ENCODE results near the gene ARHGAP15.

Gene ARHGAP15

DNA sequence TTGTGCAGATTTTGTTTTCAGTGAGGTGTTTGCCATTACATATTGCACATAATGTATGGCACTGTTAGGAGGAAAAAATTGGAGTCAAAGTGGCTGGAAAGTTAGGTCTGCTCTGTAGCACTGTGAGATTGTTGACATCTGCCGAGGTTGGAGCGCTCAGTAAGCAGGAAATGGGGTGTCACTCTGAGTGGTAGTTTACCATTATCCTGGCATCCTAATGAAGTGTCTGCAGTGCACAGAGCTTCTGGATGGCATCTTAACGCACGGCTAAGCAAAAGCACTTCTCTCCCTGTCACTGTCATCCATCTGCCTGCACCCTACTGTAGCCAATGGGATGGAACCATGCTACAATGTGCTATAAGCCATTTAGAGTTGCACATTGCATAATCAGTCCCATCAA, 561.9 kb downstream of the ARHGAP15 start:
- H2AFZ ChIP-seq (ENCODE audit: low read depth, low read length, severe bottlenecking), result no peak overlapping the region
- no peak overlapping the region for H3K4me2 ChIP-seq (ENCODE audit: low read depth, low read length, poor library complexity, severe bottlenecking)
- H3K9me2 ChIP-seq (replicated peaks; ENCODE audit: insufficient read depth, low read length), result no peaks in the 10 kb centered on the region
- no peak overlapping the region for H3K4me3 ChIP-seq (ENCODE audit: insufficient read depth, low read length, poor library complexity, severe bottlenecking)
- no peaks in the 10 kb centered on the region for H3K79me2 ChIP-seq (ENCODE audit: insufficient read depth, low read length)
- H3K9ac ChIP-seq (ENCODE audit: low read length), result no peak overlapping the region
- no peaks in the 10 kb centered on the region for H3K9me3 ChIP-seq (ENCODE audit: insufficient read depth, low read length)
- H3K27ac ChIP-seq (ENCODE audit: low read depth, low read length), result no peak overlapping the region
- no peaks in the 10 kb centered on the region for H3K36me3 ChIP-seq (ENCODE audit: low read length)
- no peaks in the 10 kb centered on the region for H3K27me3 ChIP-seq (ENCODE audit: low read length)
- no peaks in the 10 kb centered on the region for H3F3A ChIP-seq (ENCODE audit: insufficient read depth)
- TF ChIP-seq EZH2phosphoT487 (conservative IDR thresholded peaks at IDR 0.05; ENCODE audit: low read length), result no peak
- TF ChIP-seq, protein P1, sequence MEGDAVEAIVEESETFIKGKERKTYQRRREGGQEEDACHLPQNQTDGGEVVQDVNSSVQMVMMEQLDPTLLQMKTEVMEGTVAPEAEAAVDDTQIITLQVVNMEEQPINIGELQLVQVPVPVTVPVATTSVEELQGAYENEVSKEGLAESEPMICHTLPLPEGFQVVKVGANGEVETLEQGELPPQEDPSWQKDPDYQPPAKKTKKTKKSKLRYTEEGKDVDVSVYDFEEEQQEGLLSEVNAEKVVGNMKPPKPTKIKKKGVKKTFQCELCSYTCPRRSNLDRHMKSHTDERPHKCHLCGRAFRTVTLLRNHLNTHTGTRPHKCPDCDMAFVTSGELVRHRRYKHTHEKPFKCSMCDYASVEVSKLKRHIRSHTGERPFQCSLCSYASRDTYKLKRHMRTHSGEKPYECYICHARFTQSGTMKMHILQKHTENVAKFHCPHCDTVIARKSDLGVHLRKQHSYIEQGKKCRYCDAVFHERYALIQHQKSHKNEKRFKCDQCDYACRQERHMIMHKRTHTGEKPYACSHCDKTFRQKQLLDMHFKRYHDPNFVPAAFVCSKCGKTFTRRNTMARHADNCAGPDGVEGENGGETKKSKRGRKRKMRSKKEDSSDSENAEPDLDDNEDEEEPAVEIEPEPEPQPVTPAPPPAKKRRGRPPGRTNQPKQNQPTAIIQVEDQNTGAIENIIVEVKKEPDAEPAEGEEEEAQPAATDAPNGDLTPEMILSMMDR (IDR thresholded peaks at IDR 0.05; ENCODE audit: insufficient read depth, low read length, poor library complexity, severe bottlenecking), result no peak
- H4K20me1 ChIP-seq (ENCODE audit: low read depth, low read length), result no peaks in the 10 kb centered on the region

DNA sequence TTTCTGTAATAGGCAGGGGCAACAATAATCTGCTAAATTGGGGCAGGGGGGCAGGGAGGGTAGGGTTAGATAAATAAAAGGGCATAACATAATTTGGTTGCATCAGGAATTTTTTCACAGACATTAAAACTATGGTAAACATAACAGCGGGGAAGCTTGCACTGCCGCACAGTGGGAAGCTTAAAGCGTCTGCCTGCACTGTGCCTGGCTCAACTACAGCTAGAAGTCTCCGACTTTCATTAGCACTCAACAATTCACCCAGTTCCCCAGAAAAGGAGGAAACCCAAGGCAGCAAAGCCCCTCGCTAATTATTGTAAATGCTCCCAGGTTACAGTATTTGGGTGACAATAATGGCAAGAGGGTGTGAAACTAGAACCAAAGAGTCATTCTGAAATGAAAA, 562.9 kb downstream of the ARHGAP15 start:
- Histone ChIP-seq H3F3A (ENCODE audit: insufficient read depth) (no peaks in the 10 kb centered on the region), H2AFZ (ENCODE audit: low read depth, low read length, severe bottlenecking) (no peak overlapping the region), H3K4me2 (ENCODE audit: low read depth, low read length, poor library complexity, severe bottlenecking) (no peak overlapping the region), H3K79me2 (ENCODE audit: insufficient read depth, low read length) (no peaks in the 10 kb centered on the region), H3K27me3 (ENCODE audit: low read length) (no peaks in the 10 kb centered on the region), H4K20me1 (ENCODE audit: low read depth, low read length) (no peaks in the 10 kb centered on the region), H3K27ac (ENCODE audit: low read depth, low read length) (no peak overlapping the region), H3K9ac (ENCODE audit: low read length) (no peak overlapping the region), H3K9me2 (replicated peaks; ENCODE audit: insufficient read depth, low read length) (no peaks in the 10 kb centered on the region), H3K4me3 (ENCODE audit: insufficient read depth, low read length, poor library complexity, severe bottlenecking) (no peak overlapping the region), H3K36me3 (ENCODE audit: low read length) (no peaks in the 10 kb centered on the region), H3K9me3 (ENCODE audit: insufficient read depth, low read length) (no peaks in the 10 kb centered on the region)
- TF ChIP-seq, protein P1 (IDR thresholded peaks at IDR 0.05; ENCODE audit: insufficient read depth, low read length, poor library complexity, severe bottlenecking), result no peak
- TF ChIP-seq EZH2phosphoT487 (conservative IDR thresholded peaks at IDR 0.05; ENCODE audit: low read length), result no peak

DNA sequence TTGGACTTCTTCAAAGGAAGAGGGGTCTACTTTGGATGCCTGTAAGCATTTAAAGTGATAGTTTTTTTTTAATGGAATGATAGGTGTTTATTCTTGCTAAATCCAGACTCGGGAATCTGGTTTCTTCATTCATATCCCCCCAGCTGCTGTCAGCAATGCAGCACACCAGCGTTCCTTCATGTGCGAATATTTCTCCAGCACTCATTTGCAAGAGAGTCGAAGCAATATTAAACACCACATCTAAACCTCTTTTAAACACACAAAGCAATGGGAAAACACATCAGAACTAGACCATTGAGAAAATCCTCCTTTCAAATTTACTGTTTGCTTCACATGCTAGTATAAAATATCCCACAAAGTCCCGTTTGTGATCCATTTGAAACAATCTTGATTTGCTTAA, 563.7 kb downstream of the ARHGAP15 start:
- H2AFZ ChIP-seq (ENCODE audit: low read depth, low read length, severe bottlenecking), result no peak overlapping the region
- no peaks in the 10 kb centered on the region for H3K36me3 ChIP-seq (ENCODE audit: low read length)
- H3F3A ChIP-seq (ENCODE audit: insufficient read depth), result no peaks in the 10 kb centered on the region
- H3K27me3 ChIP-seq (ENCODE audit: low read length), result no peaks in the 10 kb centered on the region
- H3K9me3 ChIP-seq (ENCODE audit: insufficient read depth, low read length), result no peaks in the 10 kb centered on the region
- no peak overlapping the region for H3K4me3 ChIP-seq (ENCODE audit: insufficient read depth, low read length, poor library complexity, severe bottlenecking)
- H3K9me2 ChIP-seq (replicated peaks; ENCODE audit: insufficient read depth, low read length), result no peaks in the 10 kb centered on the region
- H3K79me2 ChIP-seq (ENCODE audit: insufficient read depth, low read length), result no peaks in the 10 kb centered on the region
- TF ChIP-seq, protein P1 (IDR thresholded peaks at IDR 0.05; ENCODE audit: insufficient read depth, low read length, poor library complexity, severe bottlenecking), result no peak
- no peak for TF ChIP-seq EZH2phosphoT487 (conservative IDR thresholded peaks at IDR 0.05; ENCODE audit: low read length)
- no peak overlapping the region for H3K4me2 ChIP-seq (ENCODE audit: low read depth, low read length, poor library complexity, severe bottlenecking)
- H3K9ac ChIP-seq (ENCODE audit: low read length), result no peak overlapping the region
- H3K27ac ChIP-seq (ENCODE audit: low read depth, low read length), result no peak overlapping the region
- no peaks in the 10 kb centered on the region for H4K20me1 ChIP-seq (ENCODE audit: low read depth, low read length)

Data from SU-DHL-6 (cell line).